SK-N-DZ (cell line): ENCODE results near the gene TIMM44.
"Not testable (repeated sequence)": the region's sequence is repeated elsewhere in the genome, so short reads cannot be mapped to it uniquely, and the experiment has no call there.

ENCODE experiments used
- DNase-seq: peaks from one replicate; pipeline ENCODE4 v3.0.0-alpha.2; 2015; ENCODE audit warnings: low spot score

TIMM44 gene

DNA sequence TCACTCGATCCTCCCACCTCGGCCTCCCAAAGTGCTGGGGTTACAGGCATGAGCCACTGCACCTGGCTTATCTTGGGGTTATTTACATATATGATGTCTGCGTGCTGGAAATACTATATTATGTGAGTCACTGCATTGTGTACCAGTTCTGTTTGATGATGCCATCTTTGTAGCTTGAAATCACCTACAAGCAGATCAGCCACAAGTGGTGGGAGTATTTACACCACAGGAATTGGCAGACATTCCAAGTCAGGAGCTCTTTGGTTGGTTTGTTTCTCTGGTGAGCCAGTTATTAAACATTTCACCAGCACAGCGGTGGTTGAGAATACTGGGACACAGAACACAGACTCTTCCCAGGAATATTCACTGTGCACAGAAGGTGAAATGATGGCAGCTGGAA lies 4.5 kb upstream of the TIMM44 start:
- no peak for DNase-seq

- DNase-seq = peak; percentile 95
These were observed 803 bp upstream of the TIMM44 start for GRCh38 chr19:7944177-7944761.

DNA sequence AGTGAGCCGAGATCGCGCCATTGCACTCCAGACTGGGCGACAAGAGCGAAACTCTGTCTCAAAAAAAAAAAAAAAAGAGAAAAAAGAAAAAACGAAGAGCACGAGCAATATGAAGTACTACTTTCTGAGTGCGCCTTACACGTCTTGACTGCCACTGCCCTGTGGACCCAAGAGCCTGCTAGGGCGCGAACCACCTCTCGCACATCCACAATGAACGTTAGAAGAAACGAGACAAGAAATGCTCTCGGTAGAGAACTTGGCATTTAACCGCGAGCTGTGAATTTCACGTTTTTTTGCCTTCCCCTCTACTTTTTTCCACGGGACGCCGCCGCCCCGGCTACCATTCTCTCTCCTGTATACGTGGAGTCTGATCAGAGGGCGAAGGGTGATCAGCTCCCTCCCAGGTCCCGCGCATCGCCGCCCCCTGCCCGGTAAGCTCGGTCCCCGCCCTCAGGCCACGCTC lies 454 bp downstream of the TIMM44 start:
- no peak for DNase-seq

DNA sequence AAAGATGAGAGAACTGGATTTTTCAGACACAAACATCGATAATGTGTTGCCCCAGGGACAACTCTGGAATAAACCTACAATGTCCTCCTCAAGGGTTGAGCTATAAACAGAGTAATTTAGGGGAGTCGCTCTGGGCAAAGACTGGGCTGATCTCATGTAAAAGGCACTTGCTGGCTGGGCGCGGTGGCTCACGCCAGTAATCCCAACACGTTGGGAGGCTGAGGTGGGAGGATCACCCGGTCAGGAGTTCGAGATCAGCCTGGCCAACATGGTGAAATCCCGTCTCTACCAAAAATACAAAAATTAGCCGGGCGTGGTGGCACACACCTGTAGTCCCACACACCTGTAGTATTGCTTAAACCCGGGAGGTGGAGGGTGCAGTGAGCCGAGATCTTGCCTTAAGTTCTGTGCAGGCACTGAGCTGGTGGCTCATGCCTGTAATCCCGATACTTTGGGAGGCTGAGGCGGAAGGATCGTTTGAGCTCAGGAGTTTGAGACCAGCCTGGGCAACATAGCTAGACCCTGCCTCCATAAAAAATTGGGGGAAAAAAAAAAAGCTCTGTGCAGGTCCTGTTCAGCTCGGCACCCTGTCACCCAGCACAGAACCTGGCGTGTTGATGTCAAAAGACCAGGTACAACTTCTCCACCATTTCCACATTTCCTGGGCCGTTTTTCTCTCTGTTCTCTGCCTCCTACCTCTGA lies 1.4 kb downstream of the TIMM44 start:
- no peak for DNase-seq

GRCh38 chr19:7940841-7941240 lies 2.6 kb downstream of the TIMM44 start:
- no peak for DNase-seq

- DNase-seq = no peak
These were observed 8.7 kb downstream of the TIMM44 start for GRCh38 chr19:7934766-7935165.

- no peak for DNase-seq
These were observed 9.4 kb downstream of the TIMM44 start for GRCh38 chr19:7933828-7934725.

DNA sequence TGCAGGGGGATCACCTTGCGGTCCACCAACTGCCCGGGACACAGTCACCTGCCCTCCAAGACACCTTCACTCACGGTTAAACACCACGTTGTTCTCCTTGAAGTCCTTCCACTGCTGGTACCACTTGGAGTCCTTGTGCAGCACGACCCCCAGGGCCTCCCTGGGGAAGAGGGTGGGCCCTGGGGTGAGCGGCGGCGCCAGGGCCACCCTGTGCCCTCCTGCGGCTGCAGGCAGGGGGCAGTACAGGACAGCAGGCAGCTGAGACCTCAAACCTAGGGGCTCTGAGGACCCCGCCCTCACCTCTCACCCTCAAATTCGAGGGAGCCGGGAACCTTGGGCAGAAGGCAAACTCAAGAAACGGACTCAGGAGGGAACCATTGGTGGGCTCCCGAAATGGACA lies 10.1 kb downstream of the TIMM44 start:
- no peak for DNase-seq

DNA sequence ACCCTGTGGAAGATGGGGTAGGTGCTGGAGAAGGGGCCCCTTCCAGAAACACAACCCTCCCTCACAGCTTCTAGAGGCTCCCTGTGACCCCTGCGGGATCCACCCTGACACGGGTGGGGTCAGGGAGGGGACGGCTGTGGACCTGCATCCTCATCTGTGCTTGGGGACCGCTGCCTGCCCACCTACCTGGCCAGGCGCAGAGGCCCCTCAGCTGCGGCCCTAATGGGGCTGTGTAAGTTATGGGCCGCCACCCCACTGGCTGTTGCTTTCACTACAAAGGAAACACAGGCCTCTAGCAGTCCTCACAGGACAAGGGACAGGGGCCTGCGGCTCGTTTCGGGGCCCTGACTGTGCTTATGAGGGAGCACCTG lies 10.6 kb downstream of the TIMM44 start:
- DNase-seq = no peak

- no peak for DNase-seq
These were observed 11.1 kb downstream of the TIMM44 start for GRCh38 chr19:7932276-7932929.

GRCh38 chr19:7931221-7932061 lies 12.0 kb downstream of the TIMM44 start:
- no peak for DNase-seq

GRCh38 chr19:7930765-7931164 lies 12.7 kb downstream of the TIMM44 start:
- no peak for DNase-seq

- not testable (repeated sequence) for DNase-seq
These were observed 13.4 kb downstream of the TIMM44 start for GRCh38 chr19:7930030-7930429.

GRCh38 chr19:7928741-7929701 lies 14.4 kb downstream of the TIMM44 start:
- no peak for DNase-seq

DNA sequence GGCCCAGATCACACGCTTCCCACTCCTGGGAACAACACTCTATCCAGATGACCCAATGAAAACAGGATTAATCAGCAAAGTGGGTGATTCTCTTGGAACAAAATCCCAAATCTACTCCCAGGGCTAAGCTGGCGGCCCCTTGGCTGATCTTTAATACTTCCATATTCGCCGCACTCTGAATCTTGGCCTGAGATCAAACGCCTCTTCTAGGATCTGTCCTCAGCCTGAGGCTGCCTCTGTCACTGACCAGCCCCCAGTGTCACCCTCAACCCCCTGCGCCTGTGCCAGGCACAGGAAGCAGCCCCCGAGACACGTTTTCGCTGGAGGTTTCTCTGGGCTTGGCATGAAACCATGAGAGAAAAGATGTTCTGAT lies 15.1 kb downstream of the TIMM44 start:
- no peak for DNase-seq

DNA sequence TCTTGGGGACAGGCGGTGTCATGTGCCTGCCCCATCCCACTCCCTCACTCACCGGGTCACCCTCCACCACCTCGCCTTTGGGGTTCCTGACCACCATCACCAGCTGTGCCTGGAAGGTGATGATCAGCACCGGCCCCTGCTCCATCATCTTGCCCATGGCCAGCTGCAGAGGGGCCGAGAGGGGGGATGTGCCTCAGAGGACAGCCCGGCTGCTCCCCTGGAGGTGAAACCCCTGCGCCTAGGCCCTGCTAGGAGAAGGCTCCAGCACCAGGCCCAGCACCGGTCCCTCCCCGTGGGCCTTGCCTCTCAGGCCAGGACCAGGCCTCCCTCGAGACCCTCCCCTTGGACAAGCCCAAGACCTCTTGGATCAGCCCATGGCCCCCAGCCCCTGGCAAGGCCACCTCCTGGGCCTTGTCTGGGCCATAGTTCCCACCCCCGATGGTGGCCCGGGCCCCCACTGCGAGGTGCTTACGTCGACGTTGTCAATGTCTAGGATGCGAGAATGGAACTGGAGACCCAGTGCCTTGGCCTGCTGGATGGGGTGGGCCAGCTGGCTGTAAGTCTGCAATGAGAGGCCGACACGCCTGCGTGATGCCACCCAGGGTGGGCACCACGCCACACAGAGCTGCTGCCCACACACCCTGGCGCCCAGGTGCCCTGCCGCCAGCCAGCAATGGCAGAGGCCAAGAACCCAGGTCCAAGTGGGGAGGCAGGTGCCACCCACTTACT lies 15.7 kb downstream of the TIMM44 start:
- DNase-seq = no peak

- DNase-seq = no peak
These were observed 16.5 kb downstream of the TIMM44 start for GRCh38 chr19:7926727-7927604.

GRCh38 chr19:7926021-7926726 lies 17.3 kb downstream of the TIMM44 start, which contains the start of gene CTXN1:
Gene CTXN1, minus strand, starts transcription at chr19:7926135. Its CDS starts 597 bp downstream, at chr19:7925538.
- no peak for DNase-seq
